Central memory CD8-positive, alpha-beta T cell (primary cell): ENCODE data around the gene DSE.
A peak's percentile ranks its signal among the peaks of the same experiment; 100 is the strongest.

Experiments used
- ATAC-seq: fragments of 150-1000 bp; cut with Tn5 transposase; replicated peaks from 2 replicates; pipeline ENCODE4 v1.10.0; 2022; ENCODE audit warnings: mild to moderate bottlenecking, moderate FRiP score, moderate number of reproducible peaks; ENCODE audit not compliant: poor library complexity, severe bottlenecking; ENCODE audit errors: extremely low read depth
- DNase-seq, 2 donors: peaks; one replicate each; pipeline ENCODE4 v3.0.0; 2021; ENCODE audit warnings: low spot score in 2 of 2
- H3K27ac Mint-ChIP-seq: one replicate; pipeline ENCODE4 v1.8.0; 2022; ENCODE audit warnings: low read depth, mild to moderate bottlenecking, moderate library complexity, mixed read lengths
- H3K27me3 Mint-ChIP-seq: one replicate; pipeline ENCODE4 v1.8.0; 2022; ENCODE audit warnings: mixed read lengths
- H3K36me3 Mint-ChIP-seq: one replicate; pipeline ENCODE4 v1.8.0; 2022; ENCODE audit warnings: mild to moderate bottlenecking, moderate library complexity, mixed read lengths; ENCODE audit not compliant: insufficient read depth
- H3K4me1 Mint-ChIP-seq: one replicate; pipeline ENCODE4 v1.8.0; 2022; ENCODE audit warnings: mixed read lengths
- H3K4me3 Mint-ChIP-seq: one replicate; pipeline ENCODE4 v1.8.0; 2022; ENCODE audit warnings: mild to moderate bottlenecking, moderate library complexity, mixed read lengths
- H3K9me3 Mint-ChIP-seq: one replicate; pipeline ENCODE4 v1.8.0; 2022; ENCODE audit warnings: mixed read lengths

Gene DSE

GRCh38 chr6:116365743-116366142, 5.0 kb upstream of the DSE start:
- Mint-ChIP-seq H3K27ac (no peak overlapping the region), H3K4me3 (no peak overlapping the region), H3K9me3 (no peaks in the 10 kb centered on the region), H3K4me1 (peaks cover 11% of the 10 kb centered on the region), H3K36me3 (peaks cover 2% of the 10 kb centered on the region), H3K27me3 (no peaks in the 10 kb centered on the region)
- no peak for DNase-seq
- no peak for ATAC-seq

- DNase-seq (no peak), ATAC-seq (no peak)
- no peak overlapping the region for H3K27ac Mint-ChIP-seq
- no peaks in the 10 kb centered on the region for H3K9me3 Mint-ChIP-seq
- H3K27me3 Mint-ChIP-seq, result no peaks in the 10 kb centered on the region
- H3K36me3 Mint-ChIP-seq, result peaks cover 2% of the 10 kb centered on the region
- H3K4me3 Mint-ChIP-seq, result no peak overlapping the region
- peaks cover 11% of the 10 kb centered on the region for H3K4me1 Mint-ChIP-seq
Observed at GRCh38 chr6:116366740-116367275, 3.9 kb upstream of the DSE start.

GRCh38 chr6:116369540-116369939, 1.2 kb upstream of the DSE start:
- DNase-seq (no peak), ATAC-seq (no peak)
- Mint-ChIP-seq H3K36me3 (peaks cover 2% of the 10 kb centered on the region), H3K4me1 (peaks cover 11% of the 10 kb centered on the region), H3K27me3 (peaks cover 15% of the 10 kb centered on the region), H3K9me3 (no peaks in the 10 kb centered on the region), H3K27ac (no peak overlapping the region), H3K4me3 (peak overlapping the region; percentile 77)

GRCh38 chr6:116369964-116370759, 585 bp upstream of the DSE start:
- Mint-ChIP-seq H3K4me3 (peak overlapping the region; percentile 77), H3K9me3 (no peaks in the 10 kb centered on the region), H3K4me1 (peaks cover 11% of the 10 kb centered on the region), H3K27me3 (peaks cover 21% of the 10 kb centered on the region), H3K36me3 (peaks cover 2% of the 10 kb centered on the region), H3K27ac (no peak overlapping the region)
- DNase-seq (peak in 1 of 2 donors; percentile 17), ATAC-seq (peak; percentile 41)

- Mint-ChIP-seq H3K4me1 (peaks cover 11% of the 10 kb centered on the region), H3K4me3 (peak overlapping the region; percentile 77), H3K9me3 (no peaks in the 10 kb centered on the region), H3K27me3 (peaks cover 33% of the 10 kb centered on the region), H3K27ac (no peak overlapping the region), H3K36me3 (peaks cover 2% of the 10 kb centered on the region)
- ATAC-seq (peak; percentile 46), DNase-seq (peak in 1 of 2 donors; percentile 13)
Observed at GRCh38 chr6:116371120-116371917, 572 bp downstream of the DSE start.

GRCh38 chr6:116371918-116372209, 1.1 kb downstream of the DSE start:
- ATAC-seq, result no peak
- Mint-ChIP-seq H3K36me3 (peaks cover 2% of the 10 kb centered on the region), H3K27ac (no peak overlapping the region), H3K9me3 (no peaks in the 10 kb centered on the region), H3K4me1 (peaks cover 11% of the 10 kb centered on the region), H3K4me3 (peak overlapping the region; percentile 77), H3K27me3 (peaks cover 38% of the 10 kb centered on the region)
- DNase-seq, result no peak

- H3K9me3 Mint-ChIP-seq, result no peaks in the 10 kb centered on the region
- H3K4me1 Mint-ChIP-seq, result peaks cover 11% of the 10 kb centered on the region
- peaks cover 43% of the 10 kb centered on the region for H3K27me3 Mint-ChIP-seq
- ATAC-seq (no peak), DNase-seq (no peak)
- H3K27ac Mint-ChIP-seq, result no peak overlapping the region
- H3K4me3 Mint-ChIP-seq, result no peak overlapping the region
- H3K36me3 Mint-ChIP-seq, result no peaks in the 10 kb centered on the region
Observed at GRCh38 chr6:116373300-116373699, 2.6 kb downstream of the DSE start.

- H3K9me3 Mint-ChIP-seq, result no peaks in the 10 kb centered on the region
- peaks cover 43% of the 10 kb centered on the region for H3K27me3 Mint-ChIP-seq
- no peaks in the 10 kb centered on the region for H3K36me3 Mint-ChIP-seq
- no peak overlapping the region for H3K27ac Mint-ChIP-seq
- H3K4me3 Mint-ChIP-seq, result no peak overlapping the region
- peaks cover 11% of the 10 kb centered on the region for H3K4me1 Mint-ChIP-seq
- DNase-seq (no peak), ATAC-seq (no peak)
Observed at GRCh38 chr6:116373940-116374339, 3.2 kb downstream of the DSE start.

GRCh38 chr6:116374586-116374985, 3.8 kb downstream of the DSE start:
- Mint-ChIP-seq H3K36me3 (no peaks in the 10 kb centered on the region), H3K27me3 (peaks cover 43% of the 10 kb centered on the region), H3K9me3 (no peaks in the 10 kb centered on the region), H3K4me3 (no peak overlapping the region), H3K27ac (no peak overlapping the region), H3K4me1 (peaks cover 9% of the 10 kb centered on the region)
- no peak for ATAC-seq
- DNase-seq, result no peak

GRCh38 chr6:116375262-116375661, 4.5 kb downstream of the DSE start:
- Mint-ChIP-seq H3K9me3 (no peaks in the 10 kb centered on the region), H3K4me1 (peaks cover 2% of the 10 kb centered on the region), H3K36me3 (no peaks in the 10 kb centered on the region), H3K27ac (no peak overlapping the region), H3K4me3 (no peak overlapping the region), H3K27me3 (peaks cover 43% of the 10 kb centered on the region)
- DNase-seq (no peak), ATAC-seq (no peak)

GRCh38 chr6:116376149-116376548, 5.4 kb downstream of the DSE start:
- H3K4me1 Mint-ChIP-seq, result no peaks in the 10 kb centered on the region
- ATAC-seq, result no peak

GRCh38 chr6:116379764-116380163, 9.0 kb downstream of the DSE start:
- DNase-seq (no peak), ATAC-seq (no peak)
- H3K4me3 Mint-ChIP-seq, result no peak overlapping the region
- H3K27me3 Mint-ChIP-seq, result peaks cover 53% of the 10 kb centered on the region
- H3K27ac Mint-ChIP-seq, result no peak overlapping the region
- H3K4me1 Mint-ChIP-seq, result no peaks in the 10 kb centered on the region
- H3K9me3 Mint-ChIP-seq, result no peaks in the 10 kb centered on the region
- H3K36me3 Mint-ChIP-seq, result peaks cover 4% of the 10 kb centered on the region

More at GRCh38 chr6:116376149-116376548, 5.4 kb downstream of the DSE start:
- Mint-ChIP-seq H3K9me3 (no peaks in the 10 kb centered on the region), H3K27me3 (peaks cover 49% of the 10 kb centered on the region), H3K27ac (no peak overlapping the region), H3K4me3 (no peak overlapping the region), H3K36me3 (peaks cover 2% of the 10 kb centered on the region)
- no peak for DNase-seq

GRCh38 chr6:116380346-116380745, 9.6 kb downstream of the DSE start:
- no peak for DNase-seq
- Mint-ChIP-seq H3K36me3 (peaks cover 6% of the 10 kb centered on the region), H3K27me3 (peaks cover 47% of the 10 kb centered on the region), H3K4me1 (no peaks in the 10 kb centered on the region), H3K9me3 (no peaks in the 10 kb centered on the region), H3K27ac (no peak overlapping the region), H3K4me3 (no peak overlapping the region)
- no peak for ATAC-seq
